HepG2 (cell line): ENCODE measurements around the gene HMGCR. TPM values are rescaled to one million over a fixed set of nuclear protein-coding genes. Genes with fewer than 3 reads are reported as not detected.

Experiments used
- CBFB ChIP-seq: sonication (generic); formaldehyde crosslinking; IDR thresholded peaks from 2 replicates; pipeline ENCODE4 v1.4.0; 2020; ENCODE audit warnings: missing genetic modification reagents
- HOXA5 ChIP-seq: sonication (generic); formaldehyde crosslinking; IDR thresholded peaks from 2 replicates; pipeline ENCODE4 v1.4.0; 2020; ENCODE audit warnings: missing genetic modification reagents
- MATR3 ChIP-seq: sonication (generic); formaldehyde crosslinking; IDR thresholded peaks from 2 replicates; pipeline ENCODE4 v1.4.0; 2020; ENCODE audit warnings: missing genetic modification reagents
- ZBTB40 ChIP-seq, 2 experiments: fragments of 450-650 bp in 1 of 2; sonication (generic) in 1 of 2; formaldehyde crosslinking in 1 of 2; IDR thresholded peaks; 2 replicates each; pipeline versions ENCODE4 v1.6.1 to v1.8.0; 2016 to 2022; ENCODE audit warnings: antibody characterized with exemption in 1 of 2, mild to moderate bottlenecking in 1 of 2, missing genetic modification reagents in 1 of 2
- ZNF143 ChIP-seq: sonication (generic); formaldehyde crosslinking; IDR thresholded peaks from 2 replicates; pipeline ENCODE4 v1.4.0; 2020; ENCODE audit warnings: missing genetic modification reagents
- ZNF317 ChIP-seq: sonication (generic); formaldehyde crosslinking; IDR thresholded peaks from 2 replicates; pipeline ENCODE4 v1.5.0; 2020; ENCODE audit warnings: mild to moderate bottlenecking, missing genetic modification reagents
- ZNF639 ChIP-seq: conservative IDR thresholded peaks from 2 replicates; pipeline ENCODE4 v1.6.1; 2018; ENCODE audit warnings: missing genetic modification reagents
- polyA plus RNA-seq, 8 experiments: library from polyadenylated mRNA; depleted of rRNA in 3 of 8; stranded (reverse) in 7 of 8; unstranded in 1 of 8; fragments of >200 nt; fragmentation: Illumina TruSeq in 4 of 8; extraction: Trizol in 4 of 8; gene quantifications; 2 replicates each; pipeline versions ENCODE4 v1.2.1 to v1.2.3, GENCODE V29; 2011 to 2016; ENCODE audit warnings: low read depth in 4 of 8, missing spikeins in 1 of 8, mixed read lengths in 1 of 8; ENCODE audit not compliant: insufficient read depth in 1 of 8
- total RNA-seq, 5 experiments: library from RNA; depleted of rRNA; stranded (reverse); fragments of >200 nt; fragmentation: Illumina TruSeq; extraction: Trizol; gene quantifications; 2 replicates each; pipeline ENCODE4 v1.2.3, GENCODE V29; 2016; ENCODE audit warnings: low read depth in 1 of 5

The HMGCR gene
- total and polyA plus RNA-seq, 2 of the 13 experiments (the other 11 are each of a cell fraction or from before 2014, with no cell fraction given), result 43.0 to 144 TPM

- TF ChIP-seq ZBTB40 (IDR thresholded peaks at IDR 0.05) (no peak), ZBTB40 (CRISPR knock-in tag; IDR thresholded peaks at IDR 0.05) (no peak), HOXA5 (no peak), MATR3 (CRISPR knock-in tag) (no peak), CBFB (no peak), ZNF143 (CRISPR knock-in tag) (no peak), ZNF639 (CRISPR knock-in tag) (no peak), ZNF317 (CRISPR knock-in tag) (no peak)
Measured at GRCh38 chr5:75330404-75330803, 6.6 kb upstream of the HMGCR start (continued).
